Epidermal melanocyte (primary cell): ENCODE results near the gene MTHFD1L.
"Not testable (repeated sequence)": the region's sequence is repeated elsewhere in the genome, so short reads cannot be mapped to it uniquely, and the experiment has no call there.

ENCODE experiments used
- DNase-seq: peaks from one replicate; pipeline ENCODE4 v3.0.0; 2011; ENCODE audit warnings: low spot score; ENCODE audit not compliant: insufficient read length

The MTHFD1L gene

DNA sequence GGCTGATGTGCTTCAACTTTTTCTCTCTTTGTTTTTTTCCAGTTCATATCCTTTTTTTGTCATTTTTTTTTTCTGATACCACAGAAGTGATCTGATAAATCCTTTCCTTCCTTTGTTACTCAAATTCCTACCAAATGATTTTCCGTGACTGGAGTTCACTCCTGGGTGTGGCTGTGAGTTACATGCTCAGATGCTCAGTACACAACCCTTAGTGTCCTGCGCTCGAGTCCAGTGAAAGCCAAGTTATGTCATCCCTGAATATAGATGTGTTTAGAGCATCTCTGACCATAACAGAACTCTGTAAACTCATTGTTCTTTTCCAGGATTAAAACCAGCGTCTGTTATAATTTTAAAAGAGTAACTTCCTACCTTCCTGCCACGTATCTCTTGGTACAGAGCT is 227.1 kb downstream of the MTHFD1L start:
- no peak for DNase-seq

DNA sequence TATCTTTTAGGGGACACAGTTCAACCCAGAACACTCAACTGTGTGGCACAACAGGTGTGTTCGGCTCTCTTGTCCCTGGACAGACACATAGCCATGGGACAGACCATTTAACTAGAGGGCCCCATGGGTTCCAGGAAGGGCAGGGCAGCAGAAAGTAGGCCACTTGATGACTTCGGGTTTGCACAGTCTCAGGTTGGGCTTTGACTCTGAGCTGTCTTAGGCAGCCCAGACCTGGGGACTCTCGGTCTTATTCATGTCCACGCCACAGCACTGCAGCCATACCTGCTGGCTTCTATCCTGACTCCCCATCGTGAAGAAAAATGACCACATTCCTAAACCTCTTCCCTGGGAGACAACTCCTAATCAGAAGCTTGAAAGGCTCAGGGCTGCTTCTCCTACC is 228.2 kb downstream of the MTHFD1L start:
- DNase-seq = no peak

GRCh38 chr6:151095538-151096254 is 230.2 kb downstream of the MTHFD1L start:
- DNase-seq = no peak

DNA sequence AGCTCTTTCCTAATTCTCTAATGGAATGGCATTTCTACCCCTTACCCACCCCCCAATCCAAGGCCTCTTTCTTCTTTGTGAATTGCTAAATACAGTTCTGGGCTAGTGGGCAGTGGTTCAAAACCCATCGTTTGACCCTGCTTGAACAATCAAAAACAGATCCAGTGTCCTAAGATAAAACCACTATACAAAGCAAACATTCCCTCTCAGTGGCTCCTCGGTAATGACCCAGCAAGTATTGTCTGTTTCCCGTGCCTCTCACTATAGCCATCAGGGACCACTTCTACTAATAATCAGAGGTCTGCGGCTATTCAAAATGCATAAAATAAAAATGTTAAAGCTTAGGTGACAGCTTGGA is 230.7 kb downstream of the MTHFD1L start:
- DNase-seq = no peak

- DNase-seq = no peak
Measured at GRCh38 chr6:151096691-151097606, 231.4 kb downstream of the MTHFD1L start.

DNA sequence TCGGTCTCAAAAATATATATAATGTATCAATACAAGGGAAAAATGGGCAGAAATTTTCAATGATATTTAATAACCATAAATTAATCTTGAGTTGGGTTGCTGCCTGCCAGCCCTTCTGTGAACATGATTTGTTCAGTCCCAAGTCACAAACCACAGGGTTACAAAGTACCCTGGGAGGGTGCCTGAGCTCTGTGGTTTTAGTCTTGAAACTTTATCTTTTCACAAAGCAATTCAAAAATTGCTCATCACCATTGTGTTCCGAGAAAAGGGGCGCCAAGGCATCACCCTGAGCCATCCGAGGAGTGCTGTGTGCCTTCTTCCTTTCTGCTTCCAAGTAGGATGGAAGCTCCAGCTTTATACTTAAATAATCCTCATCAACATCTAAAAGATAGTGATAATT is 232.7 kb downstream of the MTHFD1L start:
- DNase-seq = no peak

DNA sequence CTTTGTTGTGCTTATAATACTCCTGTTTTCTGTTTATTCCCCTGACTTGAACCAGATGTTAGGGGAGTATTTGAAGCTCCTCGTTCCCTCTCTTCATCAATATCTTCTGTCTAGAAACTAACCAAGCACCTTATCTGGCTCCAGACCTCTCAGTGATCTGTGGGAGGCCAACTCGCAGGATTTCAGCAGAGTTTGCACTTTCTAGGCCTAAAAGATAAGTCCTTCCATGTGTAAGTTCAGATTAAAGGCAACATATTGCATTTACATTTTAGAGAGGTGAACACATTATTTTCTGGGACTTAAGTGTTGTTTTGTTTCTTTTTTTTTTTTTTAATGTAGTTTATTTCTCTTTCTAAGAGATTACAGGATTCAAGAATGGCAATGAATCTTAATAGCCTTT is 234.8 kb downstream of the MTHFD1L start:
- no peak for DNase-seq

DNA sequence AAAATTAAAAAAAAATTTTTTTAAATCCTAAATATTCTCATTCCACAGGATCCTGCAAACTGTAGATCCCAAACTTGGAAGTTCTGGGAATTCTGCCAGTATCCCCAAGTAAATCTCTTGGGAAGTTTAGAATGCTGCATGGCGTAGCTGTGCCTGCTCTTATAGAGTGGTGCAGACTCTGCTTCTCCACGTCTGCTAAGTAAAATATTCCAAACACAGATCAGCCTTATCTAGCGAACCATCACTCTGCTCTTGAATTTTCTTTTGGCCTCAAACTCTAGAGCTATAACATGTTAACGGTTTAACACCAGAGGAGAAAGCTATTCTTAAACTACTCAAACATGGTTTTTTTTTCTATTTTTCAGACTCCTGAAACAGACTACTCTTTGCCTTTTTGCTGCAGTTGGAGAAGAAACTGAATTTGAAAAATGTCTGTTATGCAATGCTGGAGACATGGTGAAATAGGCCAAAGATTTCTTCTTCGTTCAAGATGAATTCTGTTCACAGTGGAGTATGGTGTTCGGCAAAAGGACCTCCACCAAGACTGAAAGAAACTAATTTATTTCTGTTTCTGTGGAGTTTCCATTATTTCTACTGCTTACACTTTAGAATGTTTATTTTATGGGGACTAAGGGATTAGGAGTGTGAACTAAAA is 235.8 kb downstream of the MTHFD1L start:
- DNase-seq = no peak

DNA sequence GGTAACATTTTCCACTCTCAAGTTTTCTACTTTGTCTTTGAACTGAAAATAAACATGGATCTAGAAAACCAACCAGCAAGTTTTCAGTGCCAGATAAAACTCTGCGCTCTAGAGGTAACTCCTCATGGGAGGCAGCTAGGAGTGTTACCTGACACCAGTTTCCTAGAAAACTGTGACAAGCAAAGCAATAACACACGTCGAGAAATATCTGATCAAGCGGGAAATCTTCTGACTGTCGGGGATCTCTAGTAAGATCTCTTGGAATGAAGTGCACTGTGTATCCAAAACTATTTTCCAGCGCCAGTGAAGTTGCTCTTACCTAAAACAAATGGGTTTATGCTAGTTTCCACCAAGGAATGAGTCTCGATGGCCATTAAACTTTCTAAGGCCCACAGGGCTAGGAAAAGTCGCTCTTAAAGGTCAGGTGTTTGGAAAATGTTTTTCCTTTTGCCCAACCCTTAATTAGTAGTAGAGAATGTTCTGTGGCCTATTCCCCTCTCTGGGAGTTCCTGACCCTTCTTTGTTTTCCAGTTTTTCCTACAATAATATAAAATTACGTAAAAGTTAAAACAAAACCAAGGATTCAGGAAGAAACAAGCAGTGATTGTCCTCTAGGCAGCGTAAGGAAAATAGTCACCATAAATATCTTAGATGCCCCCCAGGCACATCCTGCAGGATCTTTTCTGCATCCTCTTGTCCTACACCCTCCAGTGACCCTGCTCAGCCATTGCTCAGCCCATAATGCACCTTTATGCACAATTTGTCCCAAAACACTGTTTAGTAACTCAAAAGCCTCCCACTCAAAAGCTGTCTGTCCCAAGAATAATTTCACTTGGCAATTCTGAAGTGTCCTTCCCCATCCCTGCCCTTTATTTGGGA is 236.6 kb downstream of the MTHFD1L start:
- DNase-seq = no peak

DNA sequence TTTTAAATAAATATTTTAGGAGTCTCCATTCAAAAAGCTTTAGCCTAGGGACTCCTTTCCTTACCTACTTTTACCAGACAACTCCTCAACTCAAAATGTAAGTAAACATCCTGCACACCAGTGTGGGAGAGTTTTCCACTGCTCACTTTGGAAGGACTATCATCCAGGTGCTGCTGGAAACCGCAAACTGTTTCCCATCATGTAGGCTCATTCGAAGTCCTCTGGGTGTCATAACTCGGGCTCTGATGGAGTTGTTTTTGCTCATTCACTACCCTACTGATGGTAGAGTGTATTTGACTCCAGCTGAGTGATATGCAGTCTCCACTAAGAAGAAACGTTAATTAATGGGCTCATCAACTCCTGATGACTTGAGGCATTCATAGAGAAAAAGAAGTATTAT is 237.8 kb downstream of the MTHFD1L start:
- DNase-seq = no peak

- no peak for DNase-seq
Measured at GRCh38 chr6:151107897-151108427, 242.5 kb downstream of the MTHFD1L start.

DNA sequence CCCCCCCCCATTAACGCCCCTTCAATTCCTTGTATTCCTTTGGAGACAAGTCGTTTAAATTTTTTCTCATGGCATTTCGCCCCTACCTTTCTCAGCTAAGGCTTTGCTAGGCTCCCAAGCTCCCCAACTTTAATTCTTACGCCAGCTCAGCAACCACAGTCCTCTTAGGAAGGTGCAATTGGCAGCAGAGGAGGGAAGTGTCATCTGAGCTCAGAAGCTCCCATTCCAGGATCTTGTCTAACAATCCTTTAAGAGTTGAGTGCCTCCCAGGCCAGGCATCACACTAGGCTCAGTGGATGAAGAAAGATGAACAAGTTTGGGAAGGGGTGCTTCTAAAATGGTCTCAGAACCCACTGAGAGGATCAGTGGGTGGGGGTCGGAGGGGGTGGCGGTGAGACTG is 243.0 kb downstream of the MTHFD1L start:
- DNase-seq = no peak

- DNase-seq = no peak
Measured at GRCh38 chr6:151109361-151109760, 243.9 kb downstream of the MTHFD1L start.

DNA sequence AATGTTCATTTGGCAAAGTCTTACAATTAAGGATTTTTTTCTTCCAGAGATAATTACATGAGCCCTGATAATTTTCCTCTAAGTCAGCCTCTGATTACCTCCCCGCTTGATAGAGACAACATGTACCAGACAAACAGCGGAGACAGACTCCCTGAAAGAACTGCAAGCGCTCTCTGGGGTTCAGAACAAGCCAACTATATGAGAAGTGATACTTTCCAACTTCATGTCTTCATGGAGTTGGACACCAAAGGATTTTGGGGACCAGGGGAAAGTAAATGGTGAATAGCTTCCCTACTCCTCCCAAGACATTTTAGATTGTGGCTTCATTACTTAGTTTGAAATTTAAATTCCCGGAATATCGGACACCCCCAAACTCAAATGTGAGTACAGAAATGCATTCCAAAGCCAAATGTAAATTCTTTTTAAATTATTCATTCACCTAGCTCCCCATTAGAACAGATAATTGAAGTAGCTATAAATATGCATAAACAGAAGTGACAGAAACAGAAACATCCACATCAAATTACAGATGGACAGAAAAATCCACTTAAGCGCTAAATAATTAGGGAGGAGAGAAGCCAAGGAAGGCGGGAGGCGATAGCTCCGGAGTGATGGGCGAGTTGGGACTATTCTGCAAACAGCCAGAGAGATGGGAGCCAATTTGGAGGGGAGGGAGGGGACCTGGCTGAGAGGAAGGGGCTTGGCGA is 244.5 kb downstream of the MTHFD1L start:
- DNase-seq = no peak

DNA sequence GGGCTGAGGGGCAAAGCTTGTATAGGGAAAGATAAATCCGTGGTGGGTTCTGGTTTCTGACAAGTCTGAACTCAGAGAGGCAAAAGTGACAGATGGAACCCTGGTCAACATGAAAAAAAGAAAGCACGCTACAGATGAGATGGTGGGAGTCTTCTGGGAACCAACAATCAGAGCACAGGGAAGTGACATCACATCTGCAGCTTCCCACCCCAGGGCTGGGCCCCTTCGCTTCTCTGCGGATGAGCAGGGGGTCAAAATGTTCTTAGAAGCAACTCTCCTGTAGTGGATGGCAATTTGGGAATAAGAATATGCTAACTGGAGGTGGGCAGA is 245.0 kb downstream of the MTHFD1L start:
- DNase-seq = no peak

- DNase-seq = no peak
Measured at GRCh38 chr6:151111670-151112069, 246.2 kb downstream of the MTHFD1L start.

DNA sequence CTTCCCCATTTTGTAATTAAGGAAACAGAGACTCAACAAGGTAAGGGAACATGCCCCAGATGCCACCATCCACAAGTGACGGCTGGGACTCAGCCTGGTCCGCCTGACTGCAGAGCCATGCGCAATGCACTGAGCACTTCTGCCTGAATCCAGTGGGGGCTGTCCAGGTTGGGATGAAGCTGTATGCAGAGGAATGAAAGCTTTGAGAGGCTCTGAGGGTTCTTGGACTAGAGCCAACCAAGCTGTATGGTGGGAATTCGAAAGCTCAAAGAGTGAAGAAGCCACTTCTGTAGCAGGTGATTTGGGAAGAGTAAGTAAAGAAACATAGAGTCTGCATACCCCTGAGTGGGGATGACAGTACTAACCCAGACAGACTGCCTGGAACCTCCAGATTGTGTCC is 246.6 kb downstream of the MTHFD1L start:
- no peak for DNase-seq

DNA sequence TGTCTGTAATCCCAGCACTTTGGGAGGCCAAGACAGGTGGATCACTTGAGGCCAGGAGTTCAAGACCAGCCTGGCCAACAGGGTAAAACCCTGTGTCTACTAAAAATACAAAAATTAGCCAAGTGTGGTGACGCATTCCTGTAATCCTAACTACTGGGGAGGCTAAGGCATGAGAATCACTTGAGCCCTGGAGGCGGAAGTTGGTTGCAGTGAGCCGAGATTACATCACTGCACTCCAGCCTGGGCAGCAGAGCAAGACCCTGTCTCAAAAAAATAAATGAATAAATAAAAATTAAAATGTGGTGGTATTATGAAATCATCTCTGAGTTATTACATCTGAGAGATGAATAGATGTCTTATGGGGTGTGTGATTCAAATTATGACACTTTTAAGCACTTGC is 247.4 kb downstream of the MTHFD1L start:
- not testable (repeated sequence) for DNase-seq

DNA sequence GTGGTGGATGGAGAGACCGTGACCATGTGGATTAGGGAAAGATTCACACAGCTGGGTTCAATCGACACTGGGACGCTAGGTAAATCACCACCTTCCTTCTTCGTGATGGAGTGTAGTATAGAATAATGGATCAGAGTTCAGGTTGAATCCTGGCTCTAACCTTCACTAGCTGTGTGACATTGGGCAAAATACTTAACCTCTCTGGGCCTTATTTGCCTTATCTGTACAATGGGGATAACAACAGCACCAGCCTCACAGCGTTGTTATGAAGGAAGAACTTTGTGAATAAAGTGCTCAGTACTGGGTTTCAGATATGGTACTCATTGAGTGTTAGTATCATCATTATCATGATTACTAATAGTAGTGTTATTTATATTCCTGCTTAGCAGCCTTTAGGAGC is 248.1 kb downstream of the MTHFD1L start:
- DNase-seq = no peak

- DNase-seq = no peak
Measured at GRCh38 chr6:151118461-151119123, 253.1 kb downstream of the MTHFD1L start.
